ENCODE measurements around the gene KMT5B.

Gene KMT5B

DNA sequence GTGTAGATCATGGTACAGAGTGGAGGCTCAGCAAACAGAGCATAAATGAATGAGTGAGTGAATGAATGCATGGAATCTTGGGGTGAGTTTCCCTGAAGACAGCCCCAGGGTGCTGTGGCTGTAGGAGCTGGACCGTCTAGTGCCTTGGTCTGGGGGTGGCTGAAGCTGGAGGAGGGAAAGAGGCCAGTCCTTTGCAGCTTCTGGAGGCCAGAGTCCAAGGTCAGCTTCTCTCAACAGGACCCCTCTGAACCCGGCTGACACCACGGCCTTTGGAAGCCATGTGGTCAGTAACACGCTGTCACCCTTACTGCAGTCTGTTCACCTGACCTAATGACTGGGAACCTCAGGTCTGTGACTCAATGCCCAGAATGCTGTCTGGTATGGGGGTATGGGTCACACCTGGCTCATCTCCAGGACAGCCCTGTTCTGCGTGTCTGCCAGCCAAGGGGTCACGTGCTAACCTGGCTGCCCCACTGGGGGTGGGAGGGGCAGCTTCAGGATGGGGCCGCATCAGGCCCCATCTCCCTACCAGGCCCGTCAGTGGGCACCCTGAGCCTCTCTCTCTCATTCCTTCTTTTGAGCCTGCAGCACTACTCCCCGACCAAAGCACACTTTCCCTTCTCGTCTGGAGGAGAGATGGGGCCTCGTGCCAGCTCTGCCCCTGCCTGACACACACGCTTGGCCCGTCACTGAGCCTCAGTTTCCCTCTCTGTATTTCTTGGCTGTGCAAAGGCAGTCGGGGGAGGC is 67.8 kb downstream of the KMT5B start:
- DNase-seq (ENCODE audit: low spot score): no peak
- no peak for TF ChIP-seq CTCF (IDR thresholded peaks at IDR 0.05; ENCODE audit: extremely low read depth, missing control alignments)

GRCh38 chr11:68143310-68143689 is 69.8 kb downstream of the KMT5B start:
- no peak for TF ChIP-seq CTCF (IDR thresholded peaks at IDR 0.05; ENCODE audit: extremely low read depth, missing control alignments)
- no peak for DNase-seq (ENCODE audit: low spot score)

- TF ChIP-seq CTCF (IDR thresholded peaks at IDR 0.05; ENCODE audit: extremely low read depth, missing control alignments): no peak
- no peak for DNase-seq (ENCODE audit: low spot score)
These were observed 70.4 kb downstream of the KMT5B start for GRCh38 chr11:68142441-68143309.

GRCh38 chr11:68142028-68142412 is 71.1 kb downstream of the KMT5B start:
- no peak for DNase-seq (ENCODE audit: low spot score)
- no peak for TF ChIP-seq CTCF (IDR thresholded peaks at IDR 0.05; ENCODE audit: extremely low read depth, missing control alignments)

DNA sequence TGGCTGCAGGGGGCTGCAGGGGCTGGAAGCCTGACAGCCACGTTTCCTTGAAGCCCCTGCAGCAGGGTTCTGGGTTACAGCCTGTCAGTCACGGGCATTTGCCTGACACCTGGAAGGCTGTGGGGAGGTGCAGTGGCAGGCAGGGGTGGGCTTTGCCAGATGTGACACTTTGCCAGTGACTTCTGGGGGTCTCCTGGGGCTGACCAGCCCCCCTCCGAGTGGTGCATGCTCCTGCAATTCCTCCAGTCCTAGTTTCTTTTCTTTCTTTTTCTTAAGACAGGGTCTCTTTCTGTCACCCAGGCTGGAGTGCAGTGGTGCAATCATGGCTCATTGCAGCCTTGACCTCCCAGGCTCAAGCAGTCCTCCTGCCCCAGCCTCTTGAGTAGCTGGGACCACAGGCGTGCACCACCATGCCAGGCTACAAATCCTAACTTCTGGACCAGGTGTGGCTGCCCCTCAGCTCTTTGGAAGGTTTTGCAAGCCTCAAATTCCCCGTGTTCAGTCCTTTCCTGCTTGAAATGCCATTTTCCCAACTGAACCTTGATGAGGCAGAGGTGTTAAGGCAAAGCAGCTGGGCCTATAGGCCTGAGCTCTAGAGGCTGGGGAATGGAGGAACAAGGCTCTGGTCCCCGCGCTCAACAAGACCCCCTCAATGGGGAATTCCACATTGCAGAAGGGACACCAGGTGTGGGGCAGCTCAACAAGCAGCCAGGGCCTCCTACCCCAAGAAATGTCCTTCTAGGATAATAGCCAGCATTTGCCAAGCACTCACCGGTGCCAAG is 71.7 kb downstream of the KMT5B start:
- TF ChIP-seq CTCF (IDR thresholded peaks at IDR 0.05; ENCODE audit: extremely low read depth, missing control alignments): no peak
- DNase-seq (ENCODE audit: low spot score): no peak

DNA sequence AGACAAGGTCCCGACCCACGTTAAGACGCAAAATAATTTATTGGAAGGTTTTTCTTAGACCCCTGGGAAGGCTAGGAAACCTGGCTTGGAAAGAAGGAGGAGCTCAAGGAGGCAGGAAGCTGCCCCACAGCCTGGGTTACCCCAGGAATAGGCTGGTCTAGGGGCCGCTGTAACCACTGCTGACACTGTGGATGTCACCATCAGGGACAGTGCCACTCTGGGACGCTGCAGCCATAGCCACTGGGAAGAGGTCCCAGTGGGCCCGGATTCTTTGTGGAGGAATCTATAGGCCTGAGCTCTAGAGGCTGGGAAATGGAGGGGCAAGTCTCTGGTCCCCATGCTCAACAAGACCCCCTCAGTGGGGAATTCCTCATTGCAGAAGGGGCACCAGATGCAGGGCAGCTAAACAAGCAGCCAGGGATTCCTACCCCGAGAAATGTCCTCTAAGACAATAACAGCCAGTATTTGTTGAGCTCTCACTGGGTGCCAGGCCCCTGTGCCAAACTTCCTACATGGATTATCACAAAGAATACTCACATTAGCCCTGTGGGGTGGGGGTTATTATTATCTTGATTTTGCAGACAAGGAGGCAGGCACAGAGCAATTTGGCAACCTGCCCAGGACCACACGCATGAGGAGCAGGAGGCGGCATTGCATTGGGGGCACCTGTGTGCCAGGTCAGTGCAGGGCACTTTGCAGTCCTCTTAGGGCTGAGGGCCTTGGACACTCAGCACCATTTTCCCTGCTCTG is 72.4 kb downstream of the KMT5B start:
- no peak for TF ChIP-seq CTCF (IDR thresholded peaks at IDR 0.05; ENCODE audit: extremely low read depth, missing control alignments)
- no peak for DNase-seq (ENCODE audit: low spot score)

Data from GM20000 (cell line).